H9 (cell line): ENCODE measurements around the gene NDUFV2. TPM values are rescaled to one million over a fixed set of nuclear protein-coding genes. Genes with fewer than 3 reads are reported as not detected.

Source experiments
- DNase-seq: peaks from one replicate; pipeline ENCODE4 v3.0.0-alpha.2; 2017
- H2AFZ ChIP-seq: one replicate; pipeline ENCODE4 v1.6.1; 2013; ENCODE audit warnings: mild to moderate bottlenecking, low read length, control low read depth, moderate library complexity
- H2AK5ac ChIP-seq: 2 replicates; pipeline ENCODE4 v1.6.1; 2013; ENCODE audit warnings: low read length, control low read depth, mixed read lengths; ENCODE audit not compliant: insufficient read length
- H2BK120ac ChIP-seq: one replicate; pipeline ENCODE4 v1.6.1; 2013; ENCODE audit warnings: low read depth, mild to moderate bottlenecking, low read length, control low read depth, inconsistent platforms; ENCODE audit not compliant: poor library complexity, severe bottlenecking
- H2BK12ac ChIP-seq: 2 replicates; pipeline ENCODE4 v1.6.1; 2013; ENCODE audit warnings: low read length, control low read depth, mixed read lengths, low read depth; ENCODE audit not compliant: insufficient read length
- H2BK15ac ChIP-seq: 2 replicates; pipeline ENCODE4 v1.6.1; 2013; ENCODE audit warnings: low read depth, low read length, control low read depth
- H2BK20ac ChIP-seq: one replicate; pipeline ENCODE4 v1.6.1; 2013; ENCODE audit warnings: low read depth, mild to moderate bottlenecking, low read length, control low read depth, inconsistent platforms; ENCODE audit not compliant: poor library complexity, severe bottlenecking
- H2BK5ac ChIP-seq: 2 replicates; pipeline ENCODE4 v1.6.1; 2013; ENCODE audit warnings: low read length, control low read depth, mixed read lengths; ENCODE audit not compliant: insufficient read length
- H3K14ac ChIP-seq: 2 replicates; pipeline ENCODE4 v1.6.1; 2013; ENCODE audit warnings: low read length, control low read depth; ENCODE audit not compliant: insufficient read depth
- H3K18ac ChIP-seq: 2 replicates; pipeline ENCODE4 v1.6.1; 2013; ENCODE audit warnings: low read depth, mild to moderate bottlenecking, mixed read lengths, low read length, control low read depth; ENCODE audit not compliant: insufficient read length
- H3K23ac ChIP-seq: 2 replicates; pipeline ENCODE4 v1.6.1; 2013; ENCODE audit warnings: low read length, control low read depth, mixed read lengths, low read depth; ENCODE audit not compliant: insufficient read length
- H3K23me2 ChIP-seq: 2 replicates; pipeline ENCODE4 v1.6.1; 2013; ENCODE audit warnings: low read depth, mild to moderate bottlenecking, mixed read lengths, low read length, control low read depth; ENCODE audit not compliant: insufficient read length, poor library complexity, severe bottlenecking
- H3K27ac ChIP-seq: 2 replicates; pipeline ENCODE4 v1.5.1; 2013; ENCODE audit warnings: low read length, control low read depth, mixed read lengths, low read depth; ENCODE audit not compliant: insufficient read length
- H3K27me3 ChIP-seq: 2 replicates; pipeline ENCODE4 v1.6.1; 2013; ENCODE audit warnings: low read length, control low read depth, inconsistent platforms; ENCODE audit not compliant: insufficient read depth
- H3K4ac ChIP-seq: 2 replicates; pipeline ENCODE4 v1.6.1; 2013; ENCODE audit warnings: low read depth, mild to moderate bottlenecking, control low read depth, inconsistent platforms, low read length, moderate library complexity
- H3K4me1 ChIP-seq: 2 replicates; pipeline ENCODE4 v1.6.1; 2013; ENCODE audit warnings: low read length, control low read depth, inconsistent platforms; ENCODE audit not compliant: insufficient read depth
- H3K4me2 ChIP-seq: 2 replicates; pipeline ENCODE4 v1.6.1; 2013; ENCODE audit warnings: low read length, control low read depth, mixed read lengths; ENCODE audit not compliant: insufficient read length, insufficient read depth
- H3K56ac ChIP-seq: 2 replicates; pipeline ENCODE4 v1.6.1; 2013; ENCODE audit warnings: low read depth, mild to moderate bottlenecking, mixed read lengths, low read length, control low read depth; ENCODE audit not compliant: insufficient read length
- H3K79me1 ChIP-seq: 2 replicates; pipeline ENCODE4 v1.6.1; 2013; ENCODE audit warnings: low read depth, mild to moderate bottlenecking, moderate library complexity, low read length, control low read depth, inconsistent platforms; ENCODE audit not compliant: insufficient read depth, poor library complexity, severe bottlenecking
- H3K79me2 ChIP-seq: 2 replicates; pipeline ENCODE4 v1.6.1; 2013; ENCODE audit warnings: low read length, control low read depth, inconsistent platforms; ENCODE audit not compliant: insufficient read depth
- H3K9ac ChIP-seq: 2 replicates; pipeline ENCODE4 v1.6.1; 2013; ENCODE audit warnings: low read length, control low read depth, mixed read lengths; ENCODE audit not compliant: insufficient read length; ENCODE audit errors: extremely low read depth
- H3K9me3 ChIP-seq: one replicate; pipeline ENCODE4 v1.6.1; 2013; ENCODE audit warnings: low read depth, low read length, inconsistent platforms; ENCODE audit not compliant: control insufficient read depth
- H3T11ph ChIP-seq: one replicate; pipeline ENCODE4 v1.6.1; 2013; ENCODE audit warnings: mild to moderate bottlenecking, low read length, control low read depth, inconsistent platforms
- H4K20me1 ChIP-seq: one replicate; pipeline ENCODE4 v1.6.1; 2013; ENCODE audit not compliant: control insufficient read depth, insufficient read length, insufficient read depth
- H4K5ac ChIP-seq: 2 replicates; pipeline ENCODE4 v1.6.1; 2013; ENCODE audit warnings: low read depth, mild to moderate bottlenecking, mixed read lengths, low read length, control low read depth; ENCODE audit not compliant: insufficient read length
- H4K8ac ChIP-seq: replicated peaks from 2 replicates; pipeline ENCODE4 v1.6.1; 2013; ENCODE audit warnings: low read length, control low read depth, mixed read lengths, low read depth; ENCODE audit not compliant: insufficient read length
- H4K91ac ChIP-seq: 2 replicates; pipeline ENCODE4 v1.6.1; 2013; ENCODE audit warnings: low read depth, mild to moderate bottlenecking, moderate library complexity, mixed read lengths, low read length, control low read depth; ENCODE audit not compliant: insufficient read length
- H3K27ac Mint-ChIP-seq, 3 experiments: 2 replicates in 2 of 3; 3 replicates in 1 of 3; pipeline ENCODE4 v1.8.0; 2020 to 2021; ENCODE audit warnings: mixed read lengths in 3 of 3, mild to moderate bottlenecking in 1 of 3, moderate library complexity in 1 of 3
- H3K27me3 Mint-ChIP-seq: 2 replicates; pipeline ENCODE4 v1.8.0; 2021; ENCODE audit warnings: low read depth, mild to moderate bottlenecking, moderate library complexity, mixed read lengths
- H3K36me3 Mint-ChIP-seq, 3 experiments: 2 replicates in 2 of 3; 3 replicates in 1 of 3; pipeline ENCODE4 v1.8.0; 2020 to 2021; ENCODE audit warnings: low read depth in 3 of 3, mixed read lengths in 3 of 3; ENCODE audit not compliant: insufficient read depth in 1 of 3
- H3K4me1 Mint-ChIP-seq, 2 experiments: 2 replicates each; pipeline ENCODE4 v1.8.0; 2020; ENCODE audit warnings: mixed read lengths in 2 of 2
- H3K4me3 Mint-ChIP-seq, 2 experiments: 2 replicates in 1 of 2; 3 replicates in 1 of 2; pipeline ENCODE4 v1.8.0; 2020 to 2021; ENCODE audit warnings: mild to moderate bottlenecking in 2 of 2, mixed read lengths in 2 of 2, moderate library complexity in 1 of 2
- H3K9me3 Mint-ChIP-seq, 2 experiments: 2 replicates in 1 of 2; 3 replicates in 1 of 2; pipeline ENCODE4 v1.8.0; 2020; ENCODE audit warnings: mild to moderate bottlenecking in 2 of 2, mixed read lengths in 2 of 2, moderate library complexity in 1 of 2
- CTCF ChIP-seq: fragments of 200-600 bp; sonication (generic); conservative IDR thresholded peaks from 3 replicates; pipeline ENCODE4 v1.8.0; 2021; ENCODE audit warnings: antibody characterized with exemption, mild to moderate bottlenecking
- WGBS: extraction: QIAGEN DNeasy Blood & Tissue Kit; methylation state at CpG from one replicate; pipeline ENCODE4 v1.1.7; 2013; ENCODE audit warnings: missing lambda C conversion rate, low lambda C conversion rate, mixed read lengths; ENCODE audit not compliant: insufficient read length; ENCODE audit errors: extremely low coverage; 5-methylcytosine and 5-hydroxymethylcytosine counted together
- total RNA-seq: library from RNA; stranded (reverse); gene quantifications from 2 replicates; pipeline ENCODE4 v1.2.1, GENCODE V29; 2021

Gene NDUFV2
- total RNA-seq, 1 experiment from 2014 or later = 206 TPM

- Mint-ChIP-seq H3K36me3 (no peaks in the 10 kb centered on the region), H3K27me3 (no peaks in the 10 kb centered on the region), H3K4me1 (no peaks in the 10 kb centered on the region; a peak in 1 of 4 replicates), H3K27ac (no peak overlapping the region), H3K9me3 (no peaks in the 10 kb centered on the region), H3K4me3 (no peak overlapping the region)
- TF ChIP-seq CTCF = no peak
- Histone ChIP-seq H4K20me1 (no peaks in the 10 kb centered on the region), H2BK12ac (no peak overlapping the region), H3K4ac (no peak overlapping the region), H2BK120ac (no peak overlapping the region), H4K8ac (no peak overlapping the region), H3K18ac (no peak overlapping the region), H3K4me2 (no peak overlapping the region), H4K91ac (no peak overlapping the region), H3K56ac (no peak overlapping the region), H3K23ac (no peak overlapping the region), H3K27me3 (no peaks in the 10 kb centered on the region), H3K9ac (no peak overlapping the region), H2AK5ac (no peak overlapping the region), H3K79me1 (no peaks in the 10 kb centered on the region), H3K23me2 (no peaks in the 10 kb centered on the region), H2BK15ac (no peak overlapping the region), H2AFZ (no peak overlapping the region), H3K14ac (no peak overlapping the region), H4K5ac (no peak overlapping the region), H3K9me3 (no peaks in the 10 kb centered on the region), H2BK5ac (no peak overlapping the region), H2BK20ac (no peak overlapping the region), H3T11ph (no peak overlapping the region), H3K79me2 (no peaks in the 10 kb centered on the region), H3K4me1 (no peaks in the 10 kb centered on the region), H3K27ac (no peak overlapping the region)
- no CpG with 5 or more reads among the region's 5 CpGs for WGBS
- DNase-seq = no peak
These were observed 19.6 kb upstream of the NDUFV2 start for GRCh38 chr18:9082711-9083510.
